AG08396 (cell line): ENCODE measurements around the gene REST.
"Not testable (repeated sequence)": the region's sequence is repeated elsewhere in the genome, so short reads cannot be mapped to it uniquely, and the experiment has no call there.

Experiments
- DNase-seq: peaks from one replicate; pipeline ENCODE4 v3.0.0; 2012; ENCODE audit warnings: low spot score, mixed read lengths

REST gene

DNA sequence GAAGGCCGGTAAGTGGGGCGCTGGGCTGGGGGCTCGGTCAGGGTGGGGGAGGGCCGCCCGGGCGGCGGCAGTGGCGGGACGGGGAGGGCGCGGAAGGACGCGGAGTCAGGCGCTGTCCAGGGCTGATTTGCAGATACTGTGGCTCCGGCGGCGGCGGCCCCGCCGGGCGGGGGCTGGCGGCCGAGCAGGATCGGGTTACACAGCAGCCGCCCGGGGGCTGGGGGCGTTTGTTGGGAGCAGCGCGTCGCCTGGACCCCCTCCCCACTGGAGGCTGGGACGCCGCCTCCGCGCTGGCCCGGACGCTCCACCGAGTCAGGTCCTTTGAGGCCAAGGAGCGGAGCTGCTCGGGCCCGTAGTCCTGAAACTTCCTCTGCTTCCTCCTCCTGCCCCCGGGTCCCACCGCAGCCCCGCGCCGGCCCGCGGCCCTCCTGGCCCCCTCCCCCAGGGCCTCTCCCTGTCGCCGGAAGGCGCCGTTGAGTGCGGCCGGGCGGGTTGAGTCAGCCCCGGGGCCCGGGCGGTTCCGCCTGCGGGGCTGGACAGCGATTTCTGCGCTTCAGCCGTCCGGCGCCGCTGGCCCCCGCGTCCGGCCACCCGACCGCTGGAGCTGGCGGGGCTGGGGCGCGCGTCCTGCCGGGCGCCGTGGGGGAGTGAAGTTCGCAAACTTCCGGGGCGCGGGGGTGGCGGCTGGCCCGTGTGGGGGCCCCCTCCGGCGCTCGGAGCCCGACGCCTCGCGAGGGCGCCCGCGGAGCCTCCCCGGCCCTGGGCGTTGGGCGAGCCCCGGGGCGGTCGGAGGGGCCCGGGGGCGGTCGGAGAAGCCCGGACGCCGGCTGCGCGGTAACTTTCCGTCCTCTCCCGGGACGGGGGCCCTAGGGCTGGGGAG is 746 bp downstream of the REST start:
- peak; percentile 94 for DNase-seq

GRCh38 chr4:56909086-56909894 is 1.6 kb downstream of the REST start:
- peak; percentile 74 for DNase-seq

DNA sequence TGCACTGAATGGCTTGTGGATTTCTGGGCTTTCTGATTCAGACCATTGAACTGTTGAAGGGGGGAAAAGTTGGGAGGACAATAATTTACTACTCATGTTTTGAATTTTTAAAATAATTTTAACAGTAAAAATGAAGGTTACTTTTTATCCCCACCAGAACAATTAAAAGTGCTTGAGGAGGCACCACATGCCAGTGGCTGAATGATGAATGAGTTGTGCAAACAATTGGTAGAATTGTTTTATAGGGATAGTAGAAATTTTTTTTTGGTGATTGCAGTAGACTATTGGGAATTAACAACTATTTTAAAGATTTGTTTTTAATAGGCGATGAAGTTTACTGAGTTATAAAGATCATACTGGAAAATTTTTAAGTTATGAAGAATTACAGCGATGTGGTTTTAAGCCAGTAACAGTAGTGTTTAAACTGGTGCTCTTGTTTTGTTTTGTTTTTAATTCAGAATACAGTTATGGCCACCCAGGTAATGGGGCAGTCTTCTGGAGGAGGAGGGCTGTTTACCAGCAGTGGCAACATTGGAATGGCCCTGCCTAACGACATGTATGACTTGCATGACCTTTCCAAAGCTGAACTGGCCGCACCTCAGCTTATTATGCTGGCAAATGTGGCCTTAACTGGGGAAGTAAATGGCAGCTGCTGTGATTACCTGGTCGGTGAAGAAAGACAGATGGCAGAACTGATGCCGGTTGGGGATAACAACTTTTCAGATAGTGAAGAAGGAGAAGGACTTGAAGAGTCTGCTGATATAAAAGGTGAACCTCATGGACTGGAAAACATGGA is 2.7 kb downstream of the REST start:
- no peak for DNase-seq

GRCh38 chr4:56914336-56914735 is 6.6 kb downstream of the REST start:
- no peak for DNase-seq

- not testable (repeated sequence) for DNase-seq
Measured at GRCh38 chr4:56914977-56915376, 7.3 kb downstream of the REST start.

- DNase-seq: no peak
Measured at GRCh38 chr4:56927196-56927595, 19.5 kb downstream of the REST start.

- DNase-seq: no peak
Measured at GRCh38 chr4:56930638-56931037, 22.9 kb downstream of the REST start.

- DNase-seq: no peak
Measured at GRCh38 chr4:56931924-56932323, 24.2 kb downstream of the REST start.

DNA sequence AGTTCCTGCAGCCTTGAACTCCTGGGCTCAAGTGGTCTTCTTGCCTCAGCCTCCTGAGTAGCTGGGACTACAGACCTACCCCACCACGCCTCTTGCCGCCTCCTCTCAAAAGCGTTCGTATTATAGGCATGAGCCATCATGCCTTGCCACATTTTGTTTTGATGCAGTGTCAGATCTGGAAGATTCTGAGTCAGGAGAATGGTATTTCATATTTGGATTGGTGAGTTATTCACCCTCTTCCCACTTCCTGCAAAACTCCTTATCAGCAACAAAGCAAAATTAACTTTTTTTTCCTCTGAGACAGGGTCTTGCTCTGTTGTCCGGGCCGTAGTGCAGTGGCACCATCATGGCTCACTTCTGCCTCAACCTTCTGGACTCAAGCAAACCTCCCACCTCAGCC is 29.6 kb downstream of the REST start:
- DNase-seq: peak; percentile 68

DNA sequence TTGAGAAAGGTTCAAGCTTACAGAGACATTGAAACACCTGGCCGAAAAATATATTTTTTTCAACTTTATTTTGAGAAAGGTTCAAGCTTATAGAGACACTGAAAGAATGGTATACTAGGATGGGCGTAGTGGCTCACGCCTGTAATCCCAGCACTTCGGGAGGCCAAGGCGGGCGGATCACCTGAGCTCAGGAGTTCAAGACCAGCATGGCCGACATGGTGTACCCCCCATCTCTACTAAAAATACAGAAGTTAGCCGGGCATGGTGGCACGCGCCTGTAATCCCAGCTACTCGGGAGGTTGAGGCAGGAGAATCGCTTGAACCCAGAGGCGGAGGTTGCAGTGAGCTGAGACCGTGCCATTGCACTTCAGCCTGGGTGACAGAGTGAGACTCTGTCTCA is 32.1 kb downstream of the REST start:
- DNase-seq: not testable (repeated sequence)

DNA sequence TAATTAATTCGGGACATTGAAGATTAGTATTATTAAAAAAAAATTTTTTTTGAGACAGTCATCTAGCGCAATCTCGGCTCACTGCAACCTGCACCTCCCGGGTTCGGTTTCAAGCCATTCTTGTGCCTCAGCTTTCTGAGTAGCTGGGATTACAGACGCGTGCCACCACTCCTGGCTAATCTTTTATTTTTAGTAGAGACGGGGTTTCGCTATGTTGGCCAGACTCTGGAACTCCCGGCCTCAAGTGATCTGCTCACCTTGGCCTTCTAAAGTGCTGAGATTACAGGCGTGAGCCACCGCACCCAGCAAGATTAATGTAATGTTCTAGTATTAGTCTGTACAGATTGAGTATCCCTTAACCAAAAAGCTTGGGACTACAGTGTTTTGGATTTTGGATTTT is 32.7 kb downstream of the REST start:
- DNase-seq: no peak

- DNase-seq: no peak
Measured at GRCh38 chr4:56940971-56941370, 33.3 kb downstream of the REST start.

DNA sequence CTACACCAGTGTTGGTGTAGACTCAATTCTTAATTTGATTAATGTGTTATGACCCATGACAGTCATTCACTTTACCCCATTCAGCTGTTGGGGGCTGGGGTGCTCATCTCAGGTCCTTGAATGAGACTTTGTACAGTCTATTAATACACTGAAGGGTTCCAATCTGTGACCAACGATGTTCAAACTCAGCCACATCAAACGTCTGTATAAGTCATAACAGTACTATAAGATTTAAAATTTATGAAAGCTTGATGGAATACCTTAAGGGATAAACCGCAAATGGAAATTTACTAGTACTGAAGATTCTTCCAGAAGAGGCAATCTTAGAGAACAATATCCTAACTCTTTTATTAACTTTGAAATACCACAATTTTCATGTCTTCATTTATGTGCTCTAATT is 33.7 kb downstream of the REST start:
- DNase-seq: no peak

DNA sequence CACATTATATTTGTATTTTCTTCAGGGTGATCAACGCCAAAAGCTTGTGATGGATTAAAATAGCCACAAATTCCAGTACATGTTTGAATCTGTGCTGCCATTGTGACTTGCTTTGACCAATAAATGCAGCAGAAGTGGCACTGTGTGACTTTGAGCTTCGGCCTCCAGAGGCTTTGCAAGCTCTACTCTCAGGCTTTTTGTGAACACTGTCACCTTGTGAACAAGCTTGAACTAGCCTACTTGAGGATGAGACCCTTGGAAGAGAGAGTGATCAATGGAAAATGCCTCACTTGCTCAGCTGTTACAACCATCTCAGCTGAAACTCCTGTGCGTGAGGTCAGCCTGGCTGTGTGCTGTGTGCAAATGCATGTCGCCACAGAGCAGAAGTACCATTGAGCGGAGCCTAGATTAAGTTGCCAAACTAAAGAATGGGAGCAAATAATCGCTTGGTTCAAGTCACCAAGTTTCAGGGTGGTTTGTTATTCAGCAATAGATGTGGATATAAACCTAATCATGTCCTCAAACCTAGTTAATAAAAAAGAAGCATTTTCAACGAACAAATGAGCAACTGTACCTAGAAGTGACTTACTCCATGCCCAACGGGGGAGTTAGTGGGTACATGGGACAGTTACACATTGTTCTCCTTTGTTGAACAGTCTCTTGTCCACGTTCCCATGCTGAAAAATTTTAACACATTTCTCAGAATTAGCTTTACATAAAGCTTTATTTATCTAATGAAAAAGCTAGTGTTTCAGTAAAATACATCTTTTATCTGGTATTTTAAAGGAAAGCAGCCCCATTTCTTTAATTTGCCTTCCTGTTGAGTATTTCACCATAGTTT is 46.2 kb downstream of the REST start:
- no peak for DNase-seq

- peak; percentile 84 for DNase-seq
Measured at GRCh38 chr4:56958111-56958517, 50.4 kb downstream of the REST start.

DNA sequence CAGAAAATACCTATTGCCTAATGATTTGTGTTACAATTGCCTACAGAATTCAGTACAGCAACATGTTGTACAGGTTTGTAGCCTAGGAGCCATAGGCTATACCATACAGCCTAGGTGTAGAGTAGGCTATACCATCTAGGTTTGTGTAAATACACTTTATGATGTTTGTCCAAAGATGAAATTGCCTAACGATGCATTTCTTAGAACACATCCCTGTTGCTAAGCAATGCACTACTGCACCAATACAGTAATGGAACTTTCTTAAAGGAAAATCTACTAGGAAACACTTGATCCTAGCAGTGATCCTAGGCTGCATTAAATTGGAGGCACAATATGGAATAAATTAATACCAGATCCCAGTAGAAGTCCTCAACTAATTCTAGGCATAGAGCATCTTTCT is 51.4 kb downstream of the REST start:
- DNase-seq: no peak

- DNase-seq: no peak
Measured at GRCh38 chr4:56961107-56961500, 53.4 kb downstream of the REST start.

- no peak for DNase-seq
Measured at GRCh38 chr4:56971383-56971782, 63.7 kb downstream of the REST start.

DNA sequence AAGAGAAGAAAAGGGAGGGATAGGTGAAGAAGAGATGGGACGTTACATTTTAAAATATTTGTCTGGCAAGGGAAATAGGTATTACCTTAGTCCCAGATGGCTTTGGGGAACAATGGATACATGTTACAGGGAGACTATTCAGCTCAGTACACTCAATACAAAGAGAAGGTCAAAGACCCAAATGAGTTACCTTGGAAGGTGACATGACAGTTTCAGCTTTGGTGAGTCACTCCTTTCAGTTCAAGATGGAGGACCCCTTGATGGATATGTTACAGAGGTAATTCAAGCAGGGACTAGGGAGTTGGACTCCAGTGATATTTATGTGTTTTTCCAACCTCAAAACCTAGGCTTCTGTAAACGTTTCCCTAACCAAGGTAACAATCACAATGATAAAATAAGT is 64.7 kb downstream of the REST start:
- no peak for DNase-seq

DNA sequence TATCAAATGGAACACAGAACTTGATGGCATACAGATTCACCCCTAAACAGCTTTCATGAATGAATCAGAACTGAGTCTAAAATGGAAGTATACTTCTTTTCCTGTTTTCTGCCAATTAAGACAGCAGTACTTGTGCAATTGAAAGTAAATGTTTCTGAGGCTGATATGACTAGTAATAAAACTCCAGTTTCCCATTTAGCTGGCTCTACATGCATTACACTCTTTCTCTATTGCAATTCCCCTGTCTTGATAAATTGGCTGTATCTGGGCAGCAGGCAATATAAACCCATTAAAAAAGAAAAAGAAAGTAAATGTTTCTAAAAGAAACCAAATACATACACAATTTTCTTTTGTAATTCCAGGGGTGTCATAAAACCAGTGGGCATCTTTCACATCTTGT is 65.1 kb downstream of the REST start:
- no peak for DNase-seq

- DNase-seq: no peak
Measured at GRCh38 chr4:56973336-56973735, 65.6 kb downstream of the REST start.
